A549 (cell line): Measurements from ENCODE around the gene ADM2. TPM values are rescaled to one million over a fixed set of nuclear protein-coding genes. Genes with fewer than 3 reads are reported as not detected.

ENCODE experiments used
- ATAC-seq, 2 experiments: fragments of 200-7000 bp in 1 of 2; fragments of >200 bp in 1 of 2; cut with Nextera tagmentation in 1 of 2; cut with Tn5 transposase in 1 of 2; 3 replicates each; pipeline versions ENCODE4 v1.8.0 to v1.9.1; 2018 to 2020; ENCODE audit warnings: mild to moderate bottlenecking in 1 of 2, moderate library complexity in 1 of 2
- CTCF ChIA-PET: fragments of 300-600 bp; sonication (Branson Sonifier 250); formaldehyde crosslinking; extraction: SDS; loops from one replicate; lab custom pipeline; 2021; ENCODE audit warnings: antibody characterized with exemption, inconsistent platforms; lab: Yijun Ruan, JAX
- POLR2A ChIA-PET: fragments of 350-600 bp; formaldehyde crosslinking; extraction: SDS; loops from one replicate; lab custom pipeline; 2021; ENCODE audit warnings: antibody characterized with exemption, inconsistent platforms; lab: Yijun Ruan, JAX
- DNase-seq, 2 experiments: peaks; one replicate each; pipeline versions ENCODE4 v3.0.0 to v3.0.0-alpha.2; 2011 to 2016; ENCODE audit warnings: low read depth in 1 of 2, low spot score in 1 of 2
- FAIRE-seq: peaks from 2 replicates; lab custom pipeline; 2011; peaks lifted over from hg19 to GRCh38; lab: Jason Lieb, UNC
- H3K27ac ChIP-seq, 2 experiments: fragments of >200 bp; sonication (Bioruptor Twin); formaldehyde crosslinking; 3 replicates each; pipeline ENCODE4 v1.5.1; 2016 to 2017
- H3K4me1 ChIP-seq: fragments of >200 bp; sonication (Bioruptor Twin); formaldehyde crosslinking; 3 replicates; pipeline ENCODE4 v1.6.1; 2016
- H3K4me2 ChIP-seq: fragments of >200 bp; sonication (Bioruptor Twin); formaldehyde crosslinking; 3 replicates; pipeline ENCODE4 v1.6.1; 2016
- H3K4me3 ChIP-seq: fragments of >200 bp; sonication (Bioruptor Twin); formaldehyde crosslinking; 3 replicates; pipeline ENCODE4 v1.5.1; 2016
- H3K9me3 ChIP-seq: fragments of >200 bp; sonication (Bioruptor Twin); formaldehyde crosslinking; 3 replicates; pipeline ENCODE4 v1.6.1; 2016
- CEBPB ChIP-seq, 2 experiments: fragments of >200 bp in 1 of 2; sonication (Bioruptor Twin) in 1 of 2; formaldehyde crosslinking in 1 of 2; IDR thresholded peaks; 2 replicates each; pipeline ENCODE4 v1.6.1; 2012 to 2016
- CHD2 ChIP-seq: fragments of 150-350 bp; IDR thresholded peaks from 2 replicates; pipeline ENCODE4 v1.6.1; 2014; ENCODE audit warnings: low read length; ENCODE audit not compliant: partially characterized antibody
- EHF ChIP-seq: fragments of 250-450 bp; sonication (Bioruptor Pico); IDR thresholded peaks from 2 replicates; pipeline ENCODE4 v1.5.0; 2020; ENCODE audit warnings: mild to moderate bottlenecking
- EHMT2 ChIP-seq: fragments of 200-600 bp; sonication (generic); IDR thresholded peaks from 2 replicates; pipeline ENCODE4 v1.6.1; 2016; ENCODE audit warnings: antibody characterized with exemption, low read depth, mild to moderate bottlenecking, moderate library complexity
- EP300 ChIP-seq, 2 experiments: fragments of >200 bp; sonication (Bioruptor Twin); formaldehyde crosslinking; IDR thresholded peaks; 2 replicates in 1 of 2; 3 replicates in 1 of 2; pipeline ENCODE4 v1.6.1; 2016 to 2017
- FOXS1 ChIP-seq: fragments of 250-450 bp; sonication (Bioruptor Pico); IDR thresholded peaks from 2 replicates; pipeline ENCODE4 v1.5.0; 2020; ENCODE audit warnings: mild to moderate bottlenecking, moderate library complexity
- GATA3 ChIP-seq: IDR thresholded peaks from 2 replicates; pipeline ENCODE4 v1.6.1; 2012; ENCODE audit warnings: borderline replicate concordance
- HEYL ChIP-seq: fragments of 250-450 bp; sonication (Bioruptor Pico); IDR thresholded peaks from 2 replicates; pipeline ENCODE4 v1.8.0; 2021; ENCODE audit warnings: mild to moderate bottlenecking, moderate library complexity
- HOXB5 ChIP-seq: fragments of 250-450 bp; sonication (Bioruptor Pico); IDR thresholded peaks from 2 replicates; pipeline ENCODE4 v1.5.0; 2020; ENCODE audit warnings: mild to moderate bottlenecking, moderate library complexity
- KDM5A ChIP-seq: fragments of 200-600 bp; sonication (generic); IDR thresholded peaks from 2 replicates; pipeline ENCODE4 v1.6.1; 2016; ENCODE audit warnings: antibody characterized with exemption, mild to moderate bottlenecking
- MAFK ChIP-seq: fragments of 450-650 bp; IDR thresholded peaks from 2 replicates; pipeline ENCODE4 v1.6.1; 2014; ENCODE audit not compliant: partially characterized antibody
- MYC ChIP-seq: IDR thresholded peaks from 2 replicates; pipeline ENCODE4 v1.6.1; 2012; ENCODE audit warnings: mild to moderate bottlenecking, inconsistent platforms, low read length, improper control_type of control experiment, borderline replicate concordance
- NPAS2 ChIP-seq: fragments of 250-450 bp; sonication (Bioruptor Pico); IDR thresholded peaks from 2 replicates; pipeline ENCODE4 v1.8.0; 2022; ENCODE audit warnings: mild to moderate bottlenecking, moderate library complexity, borderline replicate concordance
- NR3C1 ChIP-seq: fragments of >200 bp; sonication (Bioruptor Twin); formaldehyde crosslinking; IDR thresholded peaks from 3 replicates; pipeline ENCODE4 v1.6.1; 2017
- RARB ChIP-seq: fragments of 250-450 bp; sonication (Bioruptor Pico); IDR thresholded peaks from 2 replicates; pipeline ENCODE4 v1.8.0; 2021; ENCODE audit warnings: mild to moderate bottlenecking, moderate library complexity
- RCOR1 ChIP-seq: fragments of 150-350 bp; IDR thresholded peaks from 2 replicates; pipeline ENCODE4 v1.6.1; 2014; ENCODE audit warnings: antibody characterized with exemption, low read length, low read depth
- ZC3H11A ChIP-seq: fragments of 450-650 bp; IDR thresholded peaks from 2 replicates; pipeline ENCODE4 v1.6.1; 2014; ENCODE audit warnings: antibody characterized with exemption, mild to moderate bottlenecking
- ZFP36 ChIP-seq: fragments of 450-650 bp; IDR thresholded peaks from 2 replicates; pipeline ENCODE4 v1.6.1; 2014; ENCODE audit warnings: borderline replicate concordance; ENCODE audit not compliant: partially characterized antibody
- ZNF302 ChIP-seq: fragments of 250-450 bp; sonication (Bioruptor Pico); IDR thresholded peaks from 2 replicates; pipeline ENCODE4 v1.9.0; 2021; ENCODE audit warnings: inconsistent platforms, mild to moderate bottlenecking, moderate library complexity
- WGBS: methylation state at CpG from one replicate; pipeline ENCODE4 v1.1.6; 2017; ENCODE audit errors: missing lambda C conversion rate; 5-methylcytosine and 5-hydroxymethylcytosine counted together
- polyA plus RNA-seq, 4 experiments: library from polyadenylated mRNA; depleted of rRNA in 3 of 4; stranded (reverse); fragments of >200 nt; fragmentation: RNase III in 1 of 4; extraction: RNeasy Plus Mini Kit Qiagen cat#74134 plus additional on column Dnase treatment in 1 of 4; gene quantifications; 2 replicates in 3 of 4; 3 replicates in 1 of 4; pipeline ENCODE4 v1.2.3, GENCODE V29; 2011 to 2017
- TF ChIP-seq, protein P1 (sequence below): fragments of 150-350 bp; IDR thresholded peaks from 2 replicates; pipeline ENCODE4 v1.6.1; 2014; ENCODE audit warnings: low read depth, mild to moderate bottlenecking, low read length
- TF ChIP-seq, protein P2 (sequence below): fragments of >200 bp; sonication (Bioruptor Twin); formaldehyde crosslinking; IDR thresholded peaks from 3 replicates; pipeline ENCODE4 v1.5.1; 2016
- TF ChIP-seq, protein P3 (sequence below): IDR thresholded peaks from 2 replicates; pipeline ENCODE4 v1.6.1; 2012

Gene ADM2
- polyA plus RNA-seq, 2 of the 4 experiments (the other 2 are of a cell fraction), result 0.50 to 1.1 TPM

DNA sequence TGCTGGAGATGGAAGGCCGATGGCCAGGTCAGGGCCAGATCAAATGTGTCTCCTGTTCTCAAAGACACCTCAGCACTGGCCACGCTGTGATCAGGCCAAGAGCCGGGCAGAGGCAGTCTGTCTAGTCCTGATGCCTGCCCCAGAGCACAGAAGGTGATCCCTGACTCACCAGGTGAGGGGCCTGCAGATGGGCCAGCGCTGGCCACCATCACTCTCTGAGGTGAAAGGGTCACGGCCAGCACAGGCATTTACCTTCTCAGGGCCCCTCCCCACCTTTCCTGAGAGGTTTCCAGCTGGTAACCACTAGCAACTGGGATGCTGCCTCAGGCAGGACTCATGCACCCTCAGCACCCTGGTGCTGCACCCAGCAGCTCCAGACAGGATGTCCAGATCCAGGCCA lies 9.4 kb upstream of the ADM2 start:
- Histone ChIP-seq H3K27ac (no peak overlapping the region), H3K4me3 (no peak overlapping the region), H3K4me2 (no peak overlapping the region), H3K4me1 (peaks cover 16% of the 10 kb centered on the region; the same call in 1 of the 3 replicates), H3K9me3 (no peaks in the 10 kb centered on the region)
- no peak for DNase-seq
- WGBS, result 60% methylated on average over 3 of the region's 5 CpGs
- ChIA-PET POLR2A (no interaction called here), CTCF (interaction anchor here (0.6 to 1.3 kb wide), 3 partner anchors 26 to 148 kb away, joined by 3 read pairs; no protein-coding TSS in a partner anchor)
- no peak for TF ChIP-seq HOXB5 (CRISPR knock-in tag)
- TF ChIP-seq, protein P1, sequence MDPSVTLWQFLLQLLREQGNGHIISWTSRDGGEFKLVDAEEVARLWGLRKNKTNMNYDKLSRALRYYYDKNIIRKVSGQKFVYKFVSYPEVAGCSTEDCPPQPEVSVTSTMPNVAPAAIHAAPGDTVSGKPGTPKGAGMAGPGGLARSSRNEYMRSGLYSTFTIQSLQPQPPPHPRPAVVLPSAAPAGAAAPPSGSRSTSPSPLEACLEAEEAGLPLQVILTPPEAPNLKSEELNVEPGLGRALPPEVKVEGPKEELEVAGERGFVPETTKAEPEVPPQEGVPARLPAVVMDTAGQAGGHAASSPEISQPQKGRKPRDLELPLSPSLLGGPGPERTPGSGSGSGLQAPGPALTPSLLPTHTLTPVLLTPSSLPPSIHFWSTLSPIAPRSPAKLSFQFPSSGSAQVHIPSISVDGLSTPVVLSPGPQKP, result no peak
- no peak for TF ChIP-seq CEBPB (IDR thresholded peaks at IDR 0.05)
- no peak for TF ChIP-seq NR3C1
- TF ChIP-seq RARB (CRISPR knock-in tag), result no peak
- no peak for TF ChIP-seq HEYL (CRISPR knock-in tag)
- TF ChIP-seq NPAS2 (CRISPR knock-in tag), result no peak
- no peak for TF ChIP-seq EP300 (IDR thresholded peaks at IDR 0.05)
- TF ChIP-seq RCOR1, result no peak
- TF ChIP-seq EHMT2, result no peak
- TF ChIP-seq EHF, result no peak
- no peak for TF ChIP-seq CHD2
- TF ChIP-seq ZNF302 (CRISPR knock-in tag), result no peak
- ATAC-seq, result no peak
- no peak for FAIRE-seq

DNA sequence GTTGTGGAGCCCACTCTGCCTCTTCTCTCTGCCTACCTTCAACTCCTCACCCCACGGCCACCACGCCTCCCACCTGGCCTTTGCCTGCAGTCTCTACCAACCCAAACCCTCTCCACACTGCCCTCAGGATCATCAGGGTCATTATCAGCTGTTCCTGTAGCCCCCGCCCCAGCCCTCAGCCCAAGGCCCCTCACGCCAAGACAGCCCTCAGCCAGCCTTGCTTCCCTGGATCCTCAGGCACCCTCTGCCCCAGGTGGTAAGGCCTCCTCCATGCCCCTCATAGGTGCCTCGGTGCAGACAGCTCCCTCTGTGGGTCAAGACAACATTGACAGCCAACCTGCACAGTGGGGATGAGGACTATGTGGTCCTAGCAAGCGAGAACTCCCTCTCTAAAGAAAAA lies 8.3 kb upstream of the ADM2 start:
- TF ChIP-seq MAFK, result no peak
- TF ChIP-seq, protein P2, sequence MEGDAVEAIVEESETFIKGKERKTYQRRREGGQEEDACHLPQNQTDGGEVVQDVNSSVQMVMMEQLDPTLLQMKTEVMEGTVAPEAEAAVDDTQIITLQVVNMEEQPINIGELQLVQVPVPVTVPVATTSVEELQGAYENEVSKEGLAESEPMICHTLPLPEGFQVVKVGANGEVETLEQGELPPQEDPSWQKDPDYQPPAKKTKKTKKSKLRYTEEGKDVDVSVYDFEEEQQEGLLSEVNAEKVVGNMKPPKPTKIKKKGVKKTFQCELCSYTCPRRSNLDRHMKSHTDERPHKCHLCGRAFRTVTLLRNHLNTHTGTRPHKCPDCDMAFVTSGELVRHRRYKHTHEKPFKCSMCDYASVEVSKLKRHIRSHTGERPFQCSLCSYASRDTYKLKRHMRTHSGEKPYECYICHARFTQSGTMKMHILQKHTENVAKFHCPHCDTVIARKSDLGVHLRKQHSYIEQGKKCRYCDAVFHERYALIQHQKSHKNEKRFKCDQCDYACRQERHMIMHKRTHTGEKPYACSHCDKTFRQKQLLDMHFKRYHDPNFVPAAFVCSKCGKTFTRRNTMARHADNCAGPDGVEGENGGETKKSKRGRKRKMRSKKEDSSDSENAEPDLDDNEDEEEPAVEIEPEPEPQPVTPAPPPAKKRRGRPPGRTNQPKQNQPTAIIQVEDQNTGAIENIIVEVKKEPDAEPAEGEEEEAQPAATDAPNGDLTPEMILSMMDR, result 0 out of 3 replicates have a peak, but pooled peaks have one; percentile 8
- no peak for TF ChIP-seq CHD2
- TF ChIP-seq MYC, result no peak
- TF ChIP-seq, all 56 proteins: peak for 1
- CTCF ChIA-PET, result interaction anchor here (0.9 to 2.0 kb wide), 5 partner anchors 9 to 231 kb away, joined by 3 to 5 read pairs (median 3); no protein-coding TSS in a partner anchor
- FAIRE-seq (no peak), DNase-seq (peak; percentile 41 to 60), ATAC-seq (peak in 1 of 2 experiments; percentile 74; a peak in 3 of 6 replicates)
- Histone ChIP-seq H3K4me3 (no peak overlapping the region), H3K27ac (no peak overlapping the region), H3K4me2 (peak overlapping the region; percentile 83; the same call in 1 of the 3 replicates), H3K4me1 (peaks cover 16% of the 10 kb centered on the region; the same call in 1 of the 3 replicates), H3K9me3 (no peaks in the 10 kb centered on the region)
- POLR2A ChIA-PET, result no interaction called here
- WGBS, result 97% methylated on average over 4 of the region's 6 CpGs

DNA sequence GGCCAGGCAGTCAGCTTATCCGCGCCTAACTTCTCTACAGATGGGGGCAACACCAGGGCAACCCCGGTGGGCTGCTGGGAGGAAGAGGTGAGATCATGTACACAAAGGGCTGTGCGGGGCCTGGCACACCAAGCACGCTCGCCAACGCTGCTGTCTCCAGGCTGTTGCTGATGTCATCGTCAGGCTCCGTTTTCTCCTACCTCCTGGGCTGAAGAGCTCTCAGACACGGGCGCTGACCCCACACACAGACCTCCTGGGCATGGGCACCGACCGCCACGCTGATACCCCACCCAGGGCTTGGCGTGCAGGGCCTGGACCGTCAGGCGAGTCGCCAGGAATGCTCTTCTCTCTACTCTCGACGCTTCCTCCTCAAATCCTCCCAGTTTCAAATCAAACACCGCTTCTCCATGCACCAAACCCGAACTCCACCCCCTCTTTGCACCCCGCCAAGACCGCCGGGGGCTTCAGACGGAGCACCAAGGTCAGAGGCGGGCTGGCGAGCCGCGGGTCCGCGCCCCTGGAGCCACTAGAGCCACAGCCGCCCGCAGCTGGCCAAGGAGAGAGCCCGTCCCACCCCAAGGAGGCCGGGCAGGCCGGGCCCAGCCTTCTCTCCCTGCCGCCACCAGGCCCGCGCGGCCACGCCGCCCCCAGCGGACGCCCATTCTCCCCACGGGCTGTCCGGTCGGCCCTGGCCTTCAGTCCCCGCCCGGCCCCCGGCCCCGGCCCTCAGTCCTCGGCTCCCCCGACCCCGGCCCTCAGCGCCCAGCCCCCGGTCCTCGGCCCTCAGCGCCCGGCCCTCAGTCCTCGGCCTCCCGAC lies 7.3 kb upstream of the ADM2 start:
- Histone ChIP-seq H3K4me3 (peak overlapping the region; percentile 76), H3K27ac (peak overlapping the region; percentile 84 to 96), H3K9me3 (no peaks in the 10 kb centered on the region), H3K4me2 (peak overlapping the region; percentile 83), H3K4me1 (peaks cover 16% of the 10 kb centered on the region; the same call in 1 of the 3 replicates)
- ATAC-seq (peak; percentile 35 to 53; a peak in 4 of 6 replicates), DNase-seq (no peak), FAIRE-seq (no peak)
- CTCF ChIA-PET, result interaction anchor here (0.9 to 2.0 kb wide), 3 partner anchors 10 to 232 kb away, joined by 3 to 5 read pairs (median 4); no protein-coding TSS in a partner anchor
- TF ChIP-seq, protein P3, sequence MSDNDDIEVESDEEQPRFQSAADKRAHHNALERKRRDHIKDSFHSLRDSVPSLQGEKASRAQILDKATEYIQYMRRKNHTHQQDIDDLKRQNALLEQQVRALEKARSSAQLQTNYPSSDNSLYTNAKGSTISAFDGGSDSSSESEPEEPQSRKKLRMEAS, result no peak
- TF ChIP-seq EHMT2 (no peak), GATA3 (no peak), FOXS1 (CRISPR knock-in tag) (no peak), RARB (CRISPR knock-in tag) (no peak), KDM5A (no peak), ZFP36 (peak; percentile 67), ZC3H11A (no peak), EHF (no peak)
- POLR2A ChIA-PET, result no interaction called here
- WGBS, result 90% methylated on average over 2 of the region's 62 CpGs
